Upper lobe of left lung (tissue), 6 donors: ENCODE measurements around the gene SAFB. TPM values are rescaled to one million over a fixed set of nuclear protein-coding genes. Genes with fewer than 3 reads are reported as not detected.

Experiments used
- ATAC-seq, 2 donors: fragments of 200-7000 bp; cut with Tn5 transposase; one replicate each; pipeline ENCODE4 v1.9.1; 2022; ENCODE audit warnings: mild to moderate bottlenecking in 2 of 2, moderate library complexity in 2 of 2; ENCODE audit not compliant: low FRiP score in 2 of 2
- DNase-seq, 2 donors: peaks; one replicate each; pipeline ENCODE4 v3.0.0-alpha.2; 2019 to 2020
- H3K27ac ChIP-seq, 4 donors: fragments of 200-600 bp; sonication (generic); one replicate each; pipeline ENCODE4 v1.5.1; 2016 to 2019
- H3K27me3 ChIP-seq, 4 donors: fragments of 200-600 bp; sonication (generic); one replicate each; pipeline ENCODE4 v1.5.1; 2017 to 2019
- H3K36me3 ChIP-seq, 4 donors: fragments of 200-600 bp; sonication (generic); one replicate each; pipeline ENCODE4 v1.5.1; 2016 to 2019
- H3K4me1 ChIP-seq, 4 donors: fragments of 200-600 bp; sonication (generic); one replicate each; pipeline ENCODE4 v1.5.1; 2018 to 2019
- H3K4me3 ChIP-seq, 4 donors: fragments of 200-600 bp; sonication (generic); one replicate each; pipeline ENCODE4 v1.5.1; 2017 to 2019; ENCODE audit warnings: mild to moderate bottlenecking in 2 of 4, moderate library complexity in 1 of 4
- H3K9me3 ChIP-seq, 4 donors: fragments of 200-600 bp; sonication (generic); one replicate each; pipeline ENCODE4 v1.5.1; 2018 to 2019
- EP300 ChIP-seq, 4 donors: sonication (generic); formaldehyde crosslinking; IDR thresholded peaks; one replicate each; pipeline ENCODE4 v1.5.1; 2017; ENCODE audit warnings: antibody characterized with exemption in 4 of 4, control low read depth in 2 of 4
- POLR2A ChIP-seq, 4 donors: fragments of 450-650 bp; IDR thresholded peaks; one replicate each; pipeline ENCODE4 v1.5.1; 2016 to 2017; ENCODE audit warnings: antibody characterized with exemption in 4 of 4, mild to moderate bottlenecking in 2 of 4
- POLR2AphosphoS5 ChIP-seq, 2 donors: sonication (generic); formaldehyde crosslinking; IDR thresholded peaks; one replicate each; pipeline ENCODE4 v1.5.1; 2017; ENCODE audit warnings: antibody characterized with exemption in 2 of 2
- WGBS, 2 donors: methylation state at CpG; one replicate each; pipeline ENCODE4 v1.1.5; 2017 to 2018; 5-methylcytosine and 5-hydroxymethylcytosine counted together
- total RNA-seq, 6 donors: library from RNA; depleted of rRNA in 4 of 6; stranded (reverse); fragments of >200 nt in 4 of 6; gene quantifications; one replicate each; pipeline versions ENCODE4 v1.1.0 to v1.2.1, GENCODE V29; 2016 to 2021
- TF ChIP-seq, protein P1 (sequence below), 6 experiments: fragments of 450-650 bp in 4 of 6; fragments of 200-600 bp in 2 of 6; sonication (generic) in 2 of 6; IDR thresholded peaks; one replicate each; pipeline ENCODE4 v1.5.1; 2016 to 2019; ENCODE audit warnings: antibody characterized with exemption in 6 of 6
- donor health status: DM: no; HTN: no; CAD: no; lungs with moderate emphysema.
- donor health status: DM: no; HTN: yes; CAD: no; lungs with severe emphysema.

The SAFB gene
- total RNA-seq, 6 donors from 2014 or later, result 66.4 to 524 (median 113) TPM

GRCh38 chr19:5703819-5704818 is 81.2 kb downstream of the SAFB start:
- Histone ChIP-seq H3K27ac (no peak overlapping the region), H3K9me3 (no peaks in the 10 kb centered on the region), H3K4me3 (no peak overlapping the region), H3K36me3 (peaks cover 23 to 88% (median 72%) of the 10 kb centered on the region in 4 donors), H3K4me1 (no peaks in the 10 kb centered on the region), H3K27me3 (no peaks in the 10 kb centered on the region)
- WGBS, 2 donors, result 95 to 97% methylated on average over 22 to 35 of the region's 40 CpGs
- ATAC-seq (no peak), DNase-seq (peak in 1 of 2 donors; percentile 66)
- no peak for TF ChIP-seq POLR2AphosphoS5 (IDR thresholded peaks at IDR 0.05)
- no peak for TF ChIP-seq EP300 (IDR thresholded peaks at IDR 0.05)
- TF ChIP-seq, protein P1, sequence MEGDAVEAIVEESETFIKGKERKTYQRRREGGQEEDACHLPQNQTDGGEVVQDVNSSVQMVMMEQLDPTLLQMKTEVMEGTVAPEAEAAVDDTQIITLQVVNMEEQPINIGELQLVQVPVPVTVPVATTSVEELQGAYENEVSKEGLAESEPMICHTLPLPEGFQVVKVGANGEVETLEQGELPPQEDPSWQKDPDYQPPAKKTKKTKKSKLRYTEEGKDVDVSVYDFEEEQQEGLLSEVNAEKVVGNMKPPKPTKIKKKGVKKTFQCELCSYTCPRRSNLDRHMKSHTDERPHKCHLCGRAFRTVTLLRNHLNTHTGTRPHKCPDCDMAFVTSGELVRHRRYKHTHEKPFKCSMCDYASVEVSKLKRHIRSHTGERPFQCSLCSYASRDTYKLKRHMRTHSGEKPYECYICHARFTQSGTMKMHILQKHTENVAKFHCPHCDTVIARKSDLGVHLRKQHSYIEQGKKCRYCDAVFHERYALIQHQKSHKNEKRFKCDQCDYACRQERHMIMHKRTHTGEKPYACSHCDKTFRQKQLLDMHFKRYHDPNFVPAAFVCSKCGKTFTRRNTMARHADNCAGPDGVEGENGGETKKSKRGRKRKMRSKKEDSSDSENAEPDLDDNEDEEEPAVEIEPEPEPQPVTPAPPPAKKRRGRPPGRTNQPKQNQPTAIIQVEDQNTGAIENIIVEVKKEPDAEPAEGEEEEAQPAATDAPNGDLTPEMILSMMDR (IDR thresholded peaks at IDR 0.05), result no peak
- no peak for TF ChIP-seq POLR2A (IDR thresholded peaks at IDR 0.05)

DNA sequence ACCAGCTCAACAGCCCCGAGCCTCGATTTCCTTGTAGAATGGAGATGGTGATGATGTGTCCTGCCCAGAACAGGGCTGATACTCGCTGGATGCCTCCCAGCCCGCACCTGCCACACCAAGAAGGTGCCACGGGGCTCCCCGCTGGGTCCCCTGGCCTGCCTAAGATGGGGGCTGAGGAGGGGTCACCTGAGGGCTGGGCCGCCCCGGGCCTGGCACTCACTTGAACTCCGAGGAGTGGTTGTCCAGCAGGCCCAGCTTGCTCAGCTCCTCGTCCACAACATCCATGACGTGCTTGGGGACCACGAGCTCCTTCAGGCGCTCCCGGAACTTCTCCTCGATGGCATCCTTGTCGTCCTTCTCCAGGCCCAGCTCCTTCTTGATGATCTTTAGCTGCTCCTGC is 82.7 kb downstream of the SAFB start:
- WGBS, 2 donors, result 92 to 93% methylated on average over 16 of the region's 16 CpGs
- TF ChIP-seq EP300 (IDR thresholded peaks at IDR 0.05) (no peak), POLR2AphosphoS5 (IDR thresholded peaks at IDR 0.05) (no peak), POLR2A (IDR thresholded peaks at IDR 0.05) (no peak)
- TF ChIP-seq, protein P1 (IDR thresholded peaks at IDR 0.05), result no peak
- no peaks in the 10 kb centered on the region for H3K4me1 ChIP-seq
- no peaks in the 10 kb centered on the region for H3K9me3 ChIP-seq
- DNase-seq, result peak in 1 of 2 donors; percentile 75
- ATAC-seq, result no peak
- no peak overlapping the region for H3K4me3 ChIP-seq
- no peak overlapping the region for H3K27ac ChIP-seq
- H3K36me3 ChIP-seq, result peaks cover 26 to 88% (median 71%) of the 10 kb centered on the region in 4 donors
- no peaks in the 10 kb centered on the region for H3K27me3 ChIP-seq

GRCh38 chr19:5706876-5707573 is 84.1 kb downstream of the SAFB start:
- DNase-seq (peak in 1 of 2 donors; percentile 54), ATAC-seq (no peak)
- no peak for TF ChIP-seq EP300 (IDR thresholded peaks at IDR 0.05)
- TF ChIP-seq, protein P1 (IDR thresholded peaks at IDR 0.05), result no peak
- no peak for TF ChIP-seq POLR2AphosphoS5 (IDR thresholded peaks at IDR 0.05)
- no peak for TF ChIP-seq POLR2A (IDR thresholded peaks at IDR 0.05)
- no peaks in the 10 kb centered on the region for H3K9me3 ChIP-seq
- H3K27me3 ChIP-seq, result no peaks in the 10 kb centered on the region
- H3K4me1 ChIP-seq, result no peaks in the 10 kb centered on the region
- peaks cover 36 to 93% (median 77%) of the 10 kb centered on the region in 4 donors for H3K36me3 ChIP-seq
- H3K27ac ChIP-seq, result no peak overlapping the region
- no peak overlapping the region for H3K4me3 ChIP-seq
- 93 to 96% methylated on average over 17 to 35 of the region's 35 CpGs for WGBS, 2 donors

- no peak for TF ChIP-seq POLR2AphosphoS5 (IDR thresholded peaks at IDR 0.05)
- TF ChIP-seq POLR2A (IDR thresholded peaks at IDR 0.05), result no peak
- Histone ChIP-seq H3K27ac (no peak overlapping the region), H3K9me3 (no peaks in the 10 kb centered on the region), H3K4me3 (no peak overlapping the region), H3K4me1 (no peaks in the 10 kb centered on the region), H3K36me3 (peaks cover 39 to 97% (median 84%) of the 10 kb centered on the region in 4 donors), H3K27me3 (no peaks in the 10 kb centered on the region)
- 90 to 97% methylated on average over 16 to 33 of the region's 37 CpGs for WGBS, 2 donors
- ATAC-seq (peak in 1 of 2 donors; percentile 2), DNase-seq (peak in 1 of 2 donors; percentile 84)
Observed at GRCh38 chr19:5707576-5708575, 85.0 kb downstream of the SAFB start.
